NCI-H524 treated with DMSO at 0.1 percent for 48 hours (cell line): ENCODE results near the gene FAM131C.
A peak's percentile ranks its signal among the peaks of the same experiment; 100 is the strongest.

ENCODE experiments used
- DNase-seq: peaks from one replicate; lab custom pipeline; 2025; lab: John Stamatoyannopoulos, UW

Gene FAM131C

GRCh38 chr1:16101623-16102022 lies 28.2 kb upstream of the FAM131C start:
- DNase-seq = no peak

GRCh38 chr1:16099412-16099811 lies 26.0 kb upstream of the FAM131C start:
- DNase-seq = no peak

- DNase-seq = no peak
Measured at GRCh38 chr1:16095447-16095846, 22.0 kb upstream of the FAM131C start.

- no peak for DNase-seq
Measured at GRCh38 chr1:16094453-16095158, 21.2 kb upstream of the FAM131C start.

DNA sequence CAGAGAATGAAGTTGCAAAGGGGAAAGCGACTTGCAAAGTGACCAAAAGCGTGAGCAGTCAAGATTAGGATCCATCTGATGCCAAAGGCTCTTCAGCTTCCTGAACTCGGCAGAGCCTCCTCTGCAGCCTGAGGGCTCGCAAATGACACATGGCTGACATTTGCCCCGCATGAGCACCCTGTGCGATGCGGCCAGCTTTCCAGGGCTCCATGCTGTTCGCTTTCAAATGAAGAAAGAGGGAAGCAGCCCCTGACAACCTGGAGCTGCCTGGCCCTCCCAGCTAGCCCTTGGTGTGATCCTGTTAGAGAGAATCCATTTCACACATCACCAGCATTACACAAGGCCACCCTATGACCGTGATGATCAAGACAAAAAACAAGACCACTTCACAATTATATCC lies 20.2 kb upstream of the FAM131C start:
- DNase-seq = no peak

GRCh38 chr1:16092923-16093511 lies 19.6 kb upstream of the FAM131C start:
- no peak for DNase-seq

GRCh38 chr1:16092097-16092922 lies 18.9 kb upstream of the FAM131C start:
- no peak for DNase-seq

GRCh38 chr1:16091296-16091695 lies 17.8 kb upstream of the FAM131C start:
- no peak for DNase-seq

GRCh38 chr1:16090076-16090826 lies 16.8 kb upstream of the FAM131C start:
- no peak for DNase-seq

- DNase-seq = no peak
Measured at GRCh38 chr1:16088996-16089395, 15.5 kb upstream of the FAM131C start.

DNA sequence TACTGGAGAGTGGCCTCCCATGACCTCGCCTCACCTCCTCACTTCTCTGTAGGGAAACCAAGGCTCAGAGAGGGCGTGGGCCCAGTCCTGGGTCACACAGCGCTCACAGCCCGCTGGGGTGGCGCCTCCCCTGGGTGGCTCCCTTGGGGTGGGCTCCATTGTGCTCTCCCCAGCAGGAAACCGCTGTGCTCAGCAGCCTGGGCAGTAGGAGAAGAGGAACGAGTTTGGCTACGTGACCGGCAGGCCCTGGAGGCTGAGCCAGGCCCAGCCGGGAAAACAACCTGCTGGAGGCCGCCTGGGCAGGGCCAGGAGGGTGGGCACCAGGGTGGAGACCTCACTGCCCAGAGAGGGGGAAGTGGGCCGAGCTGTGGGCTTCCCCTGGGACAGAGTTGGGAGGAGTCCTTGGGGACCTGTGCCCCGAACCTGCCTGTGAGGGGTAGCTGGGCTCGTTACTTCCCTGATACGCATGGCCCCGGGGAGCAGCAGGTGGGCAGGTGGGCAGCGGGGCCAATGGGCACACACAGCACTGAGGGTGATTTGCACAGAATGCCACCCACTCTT lies 15.0 kb upstream of the FAM131C start:
- DNase-seq = no peak

- DNase-seq = no peak
Measured at GRCh38 chr1:16087733-16088132, 14.3 kb upstream of the FAM131C start.

- DNase-seq = no peak
Measured at GRCh38 chr1:16085522-16085921, 12.1 kb upstream of the FAM131C start.

- DNase-seq = no peak
Measured at GRCh38 chr1:16083486-16083885, 10.0 kb upstream of the FAM131C start.

DNA sequence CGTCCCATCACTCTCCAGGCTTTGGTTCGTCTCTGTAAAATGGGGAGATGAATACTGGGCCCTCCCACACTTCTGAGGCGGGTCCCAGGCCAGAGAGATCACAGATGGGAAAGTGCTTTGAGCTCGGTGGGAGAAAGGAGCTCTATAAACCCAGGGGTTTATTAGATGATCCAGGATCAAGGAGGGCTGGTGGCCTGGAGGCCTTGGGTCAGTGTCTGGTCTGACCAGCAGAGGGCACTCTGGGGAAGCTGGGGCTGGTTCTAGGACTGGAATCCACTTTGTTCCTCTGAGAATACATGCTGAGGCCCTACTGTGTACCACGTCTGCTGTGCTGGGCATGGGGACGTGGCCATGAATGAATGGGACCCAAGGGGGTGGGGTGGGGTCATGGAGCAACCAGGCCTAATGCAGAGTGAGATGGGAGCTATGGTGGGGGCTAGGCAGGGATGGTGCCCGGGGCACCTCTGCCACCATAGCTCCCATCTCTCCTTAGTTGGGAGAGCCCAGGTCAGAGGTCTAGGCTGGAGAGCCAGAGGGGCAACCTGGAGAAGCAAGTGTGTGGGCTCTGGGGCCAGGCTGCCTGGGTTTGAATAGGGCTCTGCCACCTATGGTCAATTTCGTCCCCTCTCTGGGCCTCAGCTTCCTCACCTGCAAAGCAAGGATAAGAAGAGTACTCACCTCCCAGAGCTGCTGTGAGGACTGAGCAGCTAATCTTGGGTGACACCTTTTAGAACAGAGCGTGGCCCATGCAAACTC lies 9.0 kb upstream of the FAM131C start:
- DNase-seq = no peak

- DNase-seq = no peak
Measured at GRCh38 chr1:16081636-16082035, 8.2 kb upstream of the FAM131C start.

DNA sequence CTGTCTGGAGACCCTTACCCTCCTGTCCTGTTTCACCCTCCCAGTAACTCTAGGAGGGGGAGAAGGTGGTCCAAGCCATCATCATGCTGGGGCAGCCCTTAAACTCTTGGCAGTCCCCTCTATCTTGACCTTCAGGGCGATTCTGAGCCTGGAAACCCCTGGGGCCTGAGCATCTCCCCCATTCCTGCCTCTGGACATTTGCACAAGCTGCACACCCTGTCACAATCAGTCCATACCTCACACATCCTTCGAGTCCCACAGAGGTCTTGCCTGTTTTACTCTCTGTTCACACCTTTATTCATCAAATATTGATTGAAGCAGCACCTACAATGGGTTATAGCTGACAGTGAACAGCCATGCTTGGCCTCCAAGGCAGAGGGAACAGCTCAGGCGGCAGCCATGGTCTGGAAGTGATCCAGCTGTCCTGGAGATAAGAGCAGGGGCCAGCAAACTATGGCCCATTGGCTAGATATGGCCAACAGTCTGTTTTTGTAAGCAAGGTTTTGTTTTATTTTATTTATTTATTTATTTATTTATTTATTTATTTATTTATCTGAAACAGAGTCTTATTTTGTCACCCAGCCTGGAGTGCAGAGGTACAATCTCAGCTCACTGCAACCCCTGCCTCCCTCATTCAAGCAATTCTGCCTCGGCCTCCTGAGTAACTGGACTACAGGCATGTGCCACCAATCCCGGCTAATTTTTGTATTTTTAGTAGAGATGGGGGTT lies 7.1 kb upstream of the FAM131C start:
- DNase-seq = no peak

DNA sequence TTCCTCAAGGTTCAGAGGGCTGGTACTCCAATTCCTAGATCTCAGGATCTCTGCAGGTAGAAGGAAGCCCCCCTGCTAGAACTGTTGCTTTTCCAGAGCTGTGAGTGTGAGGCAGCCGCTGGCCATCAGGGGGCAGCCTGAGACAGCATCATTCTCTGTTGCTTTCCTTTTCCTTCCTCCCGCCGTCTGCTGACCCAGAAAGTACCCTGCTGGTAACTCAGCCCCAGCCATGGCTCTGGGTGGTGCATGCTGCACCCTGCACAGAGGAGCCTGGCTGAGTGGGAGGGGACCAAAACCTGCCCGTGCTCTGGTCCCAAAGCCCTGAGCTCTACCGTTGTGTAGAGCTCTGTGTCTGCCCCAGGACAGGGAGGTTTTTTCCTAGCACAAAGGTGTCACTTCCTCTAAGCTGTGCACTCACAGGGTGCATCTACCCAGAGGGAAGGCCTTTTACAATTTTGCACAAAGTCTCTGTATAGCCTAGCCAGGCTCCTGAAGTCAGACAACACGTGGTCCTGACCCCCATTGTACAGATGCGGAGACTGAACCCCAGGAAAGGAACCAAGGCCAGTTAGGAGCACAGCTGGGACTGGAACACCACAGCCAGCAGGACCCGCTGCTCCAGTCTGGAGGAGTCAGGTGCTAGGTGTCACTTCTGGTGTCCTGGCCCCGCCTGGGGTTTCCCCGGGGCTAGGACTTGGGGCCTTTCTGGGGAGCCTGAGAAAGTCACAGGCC lies 5.6 kb upstream of the FAM131C start:
- peak; percentile 31 for DNase-seq

- DNase-seq = no peak
Measured at GRCh38 chr1:16077406-16078245, 4.2 kb upstream of the FAM131C start.
